Measurements from ENCODE around the gene PEX12.

- peak in 2 of 3 experiments; percentile 6 to 23 for TF ChIP-seq CTCF (IDR thresholded peaks at IDR 0.05)
- TF ChIP-seq EP300 (IDR thresholded peaks at IDR 0.05): no peak
Measured at GRCh38 chr17:35578197-35578928, at the start of gene PEX12.
